Gastrocnemius medialis (tissue), 4 donors: ENCODE data around the gene LARGE1. TPM values are rescaled to one million over a fixed set of nuclear protein-coding genes. Genes with fewer than 3 reads are reported as not detected.

Experiments
- ATAC-seq, 2 donors: fragments of 150-250 bp; one replicate each; pipeline ENCODE4 v1.9.1; 2016
- DNase-seq, 2 donors: peaks; one replicate each; pipeline ENCODE4 v3.0.0-alpha.2; 2019
- H3K27ac ChIP-seq, 4 donors: fragments of 200-600 bp; sonication (generic); 1 replicate in 1 of 4; 2 replicates in 3 of 4; pipeline ENCODE4 v1.5.1; 2016 to 2018; ENCODE audit warnings: mild to moderate bottlenecking in 2 of 4, moderate library complexity in 1 of 4
- H3K27me3 ChIP-seq, 3 donors: fragments of 200-600 bp; sonication (generic) in 2 of 3; 1 replicate in 1 of 3; 2 replicates in 2 of 3; pipeline versions ENCODE4 v1.5.1 to v1.6.0; 2016 to 2019; ENCODE audit warnings: mild to moderate bottlenecking in 1 of 3, moderate library complexity in 1 of 3
- H3K36me3 ChIP-seq, 2 donors: fragments of 200-600 bp; sonication (generic) in 1 of 2; one replicate each; pipeline ENCODE4 v1.5.1; 2017 to 2018
- H3K4me1 ChIP-seq, 2 donors: fragments of 200-600 bp; sonication (generic) in 1 of 2; one replicate each; pipeline ENCODE4 v1.5.1; 2016 to 2017; ENCODE audit warnings: mild to moderate bottlenecking in 2 of 2
- H3K4me3 ChIP-seq, 4 donors: fragments of 200-600 bp; sonication (generic) in 3 of 4; 1 replicate in 1 of 4; 2 replicates in 3 of 4; pipeline ENCODE4 v1.5.1; 2016 to 2019; ENCODE audit warnings: mild to moderate bottlenecking in 2 of 4
- H3K9me3 ChIP-seq, 3 donors: fragments of 200-600 bp; sonication (generic) in 2 of 3; 1 replicate in 1 of 3; 2 replicates in 2 of 3; pipeline ENCODE4 v1.5.1; 2016 to 2019
- POLR2A ChIP-seq, 2 donors: fragments of 450-650 bp; IDR thresholded peaks; one replicate each; pipeline ENCODE4 v1.6.1; 2017; ENCODE audit warnings: antibody characterized with exemption in 2 of 2, mild to moderate bottlenecking in 2 of 2, moderate library complexity in 2 of 2
- in situ Hi-C, 4 donors: fragments of 200-750 bp; cut with MboI; loops; one replicate each; pipeline versions ENCODE4 v1.15.0 to v1.8.0; 2017; ENCODE audit warnings: low sequenced_read_pairs in 4 of 4
- intact Hi-C: fragments of 100-400 bp; cut with DNase I; formaldehyde crosslinking; loops from one replicate; pipeline ENCODE4 v1.15.1; 2023; ENCODE audit warnings: low total_unique reads
- total RNA-seq, 4 donors: library from RNA; depleted of rRNA; stranded (reverse); fragments of >200 nt; gene quantifications; one replicate each; pipeline versions ENCODE4 v1.1.0 to v1.2.3, GENCODE V29; 2016
- TF ChIP-seq, protein P1 (sequence below), 5 experiments: fragments of 450-650 bp in 3 of 5; fragments of 200-600 bp in 2 of 5; sonication (generic) in 2 of 5; IDR thresholded peaks in 4 of 5; conservative IDR thresholded peaks in 1 of 5; 1 replicate in 4 of 5; 2 replicates in 1 of 5; pipeline ENCODE4 v1.5.1; 2016 to 2019; ENCODE audit warnings: antibody characterized with exemption in 5 of 5, mild to moderate bottlenecking in 3 of 5, moderate library complexity in 3 of 5

Gene LARGE1
- total RNA-seq, 4 donors from 2014 or later, result 48.5 to 91.0 (median 68.4) TPM

DNA sequence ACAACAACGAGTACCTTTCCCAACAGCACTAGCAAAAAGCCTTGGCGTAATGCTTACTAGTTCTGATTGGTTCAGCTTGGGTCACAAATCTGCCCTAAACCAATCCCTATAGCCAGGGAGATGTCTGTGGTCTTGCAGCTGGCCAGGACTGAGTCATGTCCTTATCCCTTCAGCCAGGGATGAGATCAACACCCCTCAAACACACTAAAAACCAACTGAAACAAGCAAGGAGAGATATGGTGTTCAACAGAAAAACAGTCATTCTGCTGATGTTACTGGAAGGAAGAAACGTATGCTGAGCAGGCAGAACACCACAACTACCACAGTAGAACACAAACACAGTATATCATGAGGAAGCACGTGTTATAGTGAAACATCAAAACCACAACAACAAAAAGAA lies 375.6 kb downstream of the LARGE1 start:
- intact Hi-C loops, result no loop called here
- no peaks in the 10 kb centered on the region for H3K9me3 ChIP-seq
- no peak overlapping the region for H3K27ac ChIP-seq
- ATAC-seq, result peak in 1 of 2 donors; percentile 47
- H3K4me1 ChIP-seq, result peaks cover 24 to 39% of the 10 kb centered on the region in 2 donors
- H3K27me3 ChIP-seq, result no peaks in the 10 kb centered on the region
- TF ChIP-seq POLR2A (IDR thresholded peaks at IDR 0.05), result no peak
- TF ChIP-seq, protein P1, sequence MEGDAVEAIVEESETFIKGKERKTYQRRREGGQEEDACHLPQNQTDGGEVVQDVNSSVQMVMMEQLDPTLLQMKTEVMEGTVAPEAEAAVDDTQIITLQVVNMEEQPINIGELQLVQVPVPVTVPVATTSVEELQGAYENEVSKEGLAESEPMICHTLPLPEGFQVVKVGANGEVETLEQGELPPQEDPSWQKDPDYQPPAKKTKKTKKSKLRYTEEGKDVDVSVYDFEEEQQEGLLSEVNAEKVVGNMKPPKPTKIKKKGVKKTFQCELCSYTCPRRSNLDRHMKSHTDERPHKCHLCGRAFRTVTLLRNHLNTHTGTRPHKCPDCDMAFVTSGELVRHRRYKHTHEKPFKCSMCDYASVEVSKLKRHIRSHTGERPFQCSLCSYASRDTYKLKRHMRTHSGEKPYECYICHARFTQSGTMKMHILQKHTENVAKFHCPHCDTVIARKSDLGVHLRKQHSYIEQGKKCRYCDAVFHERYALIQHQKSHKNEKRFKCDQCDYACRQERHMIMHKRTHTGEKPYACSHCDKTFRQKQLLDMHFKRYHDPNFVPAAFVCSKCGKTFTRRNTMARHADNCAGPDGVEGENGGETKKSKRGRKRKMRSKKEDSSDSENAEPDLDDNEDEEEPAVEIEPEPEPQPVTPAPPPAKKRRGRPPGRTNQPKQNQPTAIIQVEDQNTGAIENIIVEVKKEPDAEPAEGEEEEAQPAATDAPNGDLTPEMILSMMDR (IDR thresholded peaks at IDR 0.05 in 4 of 5, conservative IDR thresholded peaks at IDR 0.05 in 1 of 5), result no peak
- no peaks in the 10 kb centered on the region for H3K36me3 ChIP-seq
- H3K4me3 ChIP-seq, result no peak overlapping the region
- DNase-seq, result peak in 1 of 2 donors; percentile 21
- in situ Hi-C loops, result no loop called here

DNA sequence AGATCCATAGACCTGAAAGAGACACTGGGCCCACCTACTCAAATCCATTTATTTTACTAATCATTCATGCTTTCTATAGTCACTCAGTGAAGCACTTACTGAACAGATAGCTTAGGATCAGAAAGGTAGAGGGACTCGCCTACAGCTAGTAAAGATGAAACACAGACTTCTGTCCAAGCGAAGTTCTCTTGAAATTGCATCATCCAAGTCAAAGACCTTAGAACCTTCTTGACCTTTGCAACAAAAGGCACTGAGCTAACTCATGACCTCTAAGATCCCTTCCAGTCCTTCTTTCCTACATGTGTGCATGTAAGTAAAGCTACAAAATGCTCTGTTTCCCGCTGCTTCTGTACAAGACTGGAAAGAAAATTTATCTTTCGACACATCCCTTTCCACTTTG lies 377.6 kb downstream of the LARGE1 start:
- no peaks in the 10 kb centered on the region for H3K27me3 ChIP-seq
- TF ChIP-seq, protein P1 (IDR thresholded peaks at IDR 0.05 in 4 of 5, conservative IDR thresholded peaks at IDR 0.05 in 1 of 5), result no peak
- TF ChIP-seq POLR2A (IDR thresholded peaks at IDR 0.05), result no peak
- no peak for ATAC-seq
- H3K9me3 ChIP-seq, result no peaks in the 10 kb centered on the region
- H3K4me3 ChIP-seq, result no peak overlapping the region
- intact Hi-C loops, result no loop called here
- peaks cover 24 to 54% of the 10 kb centered on the region in 2 donors for H3K4me1 ChIP-seq
- in situ Hi-C loops, result no loop called here
- no peak for DNase-seq
- H3K36me3 ChIP-seq, result no peaks in the 10 kb centered on the region
- peak overlapping the region in 2 of 4 donors; percentile 27 to 38 for H3K27ac ChIP-seq

DNA sequence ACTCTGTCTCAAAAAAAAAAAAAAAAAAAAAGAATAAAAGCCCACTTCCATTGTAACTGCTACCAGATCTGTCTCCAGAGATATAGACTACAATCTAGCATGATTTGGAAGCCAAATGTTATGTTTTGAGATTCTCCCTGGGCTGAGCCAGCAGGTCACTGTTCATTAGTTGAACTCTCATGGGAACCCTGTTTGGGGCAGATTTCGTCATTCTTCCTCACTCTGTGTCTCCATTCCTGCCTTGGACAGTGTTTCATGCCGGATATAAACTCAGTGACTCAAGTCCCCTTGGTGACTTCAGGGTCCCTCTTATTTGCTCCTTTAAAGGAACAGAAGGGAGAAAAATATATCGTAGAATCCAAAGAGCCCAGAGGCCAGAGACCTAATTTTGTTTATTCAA lies 378.1 kb downstream of the LARGE1 start:
- intact Hi-C loops, result no loop called here
- no peaks in the 10 kb centered on the region for H3K27me3 ChIP-seq
- DNase-seq, result peak; percentile 23 to 39
- peaks cover 24 to 58% of the 10 kb centered on the region in 2 donors for H3K4me1 ChIP-seq
- H3K9me3 ChIP-seq, result no peaks in the 10 kb centered on the region
- TF ChIP-seq, protein P1 (IDR thresholded peaks at IDR 0.05 in 4 of 5, conservative IDR thresholded peaks at IDR 0.05 in 1 of 5), result no peak
- TF ChIP-seq POLR2A (IDR thresholded peaks at IDR 0.05), result no peak
- peak; percentile 63 to 64 for ATAC-seq
- in situ Hi-C loops, result no loop called here
- peak overlapping the region in 2 of 4 donors; percentile 27 to 38 for H3K27ac ChIP-seq
- no peaks in the 10 kb centered on the region for H3K36me3 ChIP-seq
- H3K4me3 ChIP-seq, result no peak overlapping the region

DNA sequence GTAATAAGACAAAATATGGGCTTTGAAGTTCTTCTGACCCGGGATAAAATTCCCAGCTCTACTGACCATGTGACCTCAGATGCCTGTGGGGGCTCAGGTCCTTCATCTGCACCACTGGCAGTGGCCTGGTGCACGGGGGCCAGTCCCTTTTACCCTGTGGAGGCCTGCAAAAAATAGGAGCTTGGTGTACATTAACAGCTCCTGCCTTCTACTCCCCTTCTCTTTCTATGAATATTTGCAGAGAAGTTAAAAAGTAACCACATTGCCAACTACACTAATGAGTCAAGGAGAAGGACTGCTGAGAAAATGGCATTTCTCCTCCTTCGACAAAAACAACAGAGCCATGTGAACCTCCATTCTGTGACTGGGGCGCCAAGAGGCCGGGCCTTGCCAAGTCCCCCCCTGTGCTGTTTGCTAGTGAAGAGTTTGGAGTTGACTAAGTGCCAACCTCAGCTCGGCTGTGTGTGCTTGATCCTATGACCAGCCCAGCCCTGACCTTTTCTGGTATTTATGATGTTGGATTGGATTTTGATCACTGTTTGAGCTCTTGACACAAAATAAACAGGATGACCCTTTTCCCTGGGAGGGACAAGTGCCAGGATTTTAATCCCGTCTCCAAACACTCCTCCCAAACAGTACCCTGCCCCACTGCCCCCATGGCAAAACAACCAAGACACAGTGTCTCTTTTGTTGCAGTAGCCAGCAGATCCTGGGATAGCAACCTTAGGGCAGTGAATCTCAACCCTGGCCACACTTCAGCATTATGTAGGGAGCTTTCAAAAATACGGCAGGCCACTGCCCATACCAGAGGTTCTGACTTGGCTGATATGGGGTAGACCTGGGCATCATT lies 380.1 kb downstream of the LARGE1 start:
- peak; percentile 20 to 45 for DNase-seq
- Histone ChIP-seq H3K36me3 (no peaks in the 10 kb centered on the region), H3K27ac (peak overlapping the region in 3 of 4 donors; percentile 18 to 55 (median 32)), H3K4me1 (peaks cover 24 to 68% of the 10 kb centered on the region in 2 donors), H3K27me3 (no peaks in the 10 kb centered on the region), H3K4me3 (no peak overlapping the region), H3K9me3 (no peaks in the 10 kb centered on the region)
- ATAC-seq, result peak; percentile 38 to 49
- intact Hi-C loops, result no loop called here
- in situ Hi-C loops, result no loop called here
- TF ChIP-seq, protein P1 (IDR thresholded peaks at IDR 0.05 in 4 of 5, conservative IDR thresholded peaks at IDR 0.05 in 1 of 5), result no peak
- no peak for TF ChIP-seq POLR2A (IDR thresholded peaks at IDR 0.05)
